ENCODE measurements around the gene MBOAT1. TPM values are rescaled to one million over a fixed set of nuclear protein-coding genes. Genes with fewer than 3 reads are reported as not detected.

The MBOAT1 gene
- 10 to 100 TPM in 1 of 4 donors, 1 to 10 TPM in 3; 6.6 to 10.2 (median 7.0) TPM for total RNA-seq

- no peak for TF ChIP-seq CTCF (IDR thresholded peaks at IDR 0.05)
- ATAC-seq (ENCODE audit: low FRiP score) (peak; percentile 97), DNase-seq (ENCODE audit: low spot score) (peak; percentile 55)
These were observed at the start of gene MBOAT1 for GRCh38 chr6:20212392-20213111. Gene MBOAT1 (minus strand): TSS chr6:20212469. CDS start chr6:20212234, 235 bp downstream.

GRCh38 chr6:20261685-20262084, 49.4 kb upstream of the MBOAT1 start:
- ATAC-seq (ENCODE audit: low FRiP score) = no peak
- no peak for DNase-seq (ENCODE audit: low spot score)
- no peak for TF ChIP-seq CTCF (IDR thresholded peaks at IDR 0.05)

- no peak for DNase-seq (ENCODE audit: low spot score)
- no peak for ATAC-seq (ENCODE audit: low FRiP score)
- TF ChIP-seq CTCF (IDR thresholded peaks at IDR 0.05) = no peak
These were observed 48.1 kb upstream of the MBOAT1 start for GRCh38 chr6:20260360-20260759.

GRCh38 chr6:20259316-20260049, 47.2 kb upstream of the MBOAT1 start:
- no peak for TF ChIP-seq CTCF (IDR thresholded peaks at IDR 0.05)
- DNase-seq (ENCODE audit: low spot score) (no peak), ATAC-seq (ENCODE audit: low FRiP score) (no peak)

- no peak for TF ChIP-seq CTCF (IDR thresholded peaks at IDR 0.05)
- ATAC-seq (ENCODE audit: low FRiP score) (no peak), DNase-seq (ENCODE audit: low spot score) (no peak)
These were observed 43.2 kb upstream of the MBOAT1 start for GRCh38 chr6:20255428-20255827.

- DNase-seq (ENCODE audit: low spot score) = no peak
- no peak for ATAC-seq (ENCODE audit: low FRiP score)
- TF ChIP-seq CTCF (IDR thresholded peaks at IDR 0.05) = no peak
These were observed 42.0 kb upstream of the MBOAT1 start for GRCh38 chr6:20254295-20254694.
